Ovary (tissue), 9 donors: ENCODE results near the gene ATXN7. TPM values are rescaled to one million over a fixed set of nuclear protein-coding genes. Genes with fewer than 3 reads are reported as not detected.

Experiments used
- DNase-seq, 5 donors: peaks; one replicate each; pipeline ENCODE4 v3.0.0-alpha.2; 2019 to 2020
- H3K27ac ChIP-seq, 2 donors: fragments of 200-600 bp; one replicate each; pipeline versions ENCODE4 v1.5.1 to v1.8.0; 2019 to 2022
- H3K27me3 ChIP-seq: fragments of 200-600 bp; one replicate; pipeline ENCODE4 v1.8.0; 2022
- H3K36me3 ChIP-seq: fragments of 200-600 bp; sonication (generic); one replicate; pipeline ENCODE4 v1.5.1; 2019
- H3K4me1 ChIP-seq: one replicate; pipeline ENCODE4 v1.8.1; 2013; ENCODE audit warnings: mild to moderate bottlenecking, moderate library complexity; ENCODE audit not compliant: insufficient read depth
- H3K4me3 ChIP-seq: fragments of 200-600 bp; sonication (generic); one replicate; pipeline ENCODE4 v1.5.1; 2017
- H3K9me3 ChIP-seq, 2 donors: fragments of 200-600 bp in 1 of 2; sonication (generic) in 1 of 2; one replicate each; pipeline versions ENCODE4 v1.5.1 to v1.8.1; 2013 to 2019; ENCODE audit warnings: mild to moderate bottlenecking in 1 of 2, moderate library complexity in 1 of 2
- CTCF ChIP-seq, 3 donors: fragments of 450-650 bp in 2 of 3; fragments of 200-600 bp in 1 of 3; IDR thresholded peaks; one replicate each; pipeline versions ENCODE4 v1.5.1 to v1.8.0; 2016 to 2022; ENCODE audit warnings: antibody characterized with exemption in 3 of 3, mild to moderate bottlenecking in 1 of 3
- EP300 ChIP-seq: sonication (generic); formaldehyde crosslinking; IDR thresholded peaks from one replicate; pipeline ENCODE4 v1.6.1; 2017; ENCODE audit warnings: antibody characterized with exemption
- POLR2A ChIP-seq: fragments of 450-650 bp; IDR thresholded peaks from one replicate; pipeline ENCODE4 v1.6.1; 2017; ENCODE audit warnings: antibody characterized with exemption, mild to moderate bottlenecking, moderate library complexity
- WGBS, 3 donors: extraction: QIAGEN DNeasy Blood & Tissue Kit in 1 of 3; methylation state at CpG; one replicate each; pipeline versions ENCODE4 v1.1.5 to v1.1.7; 2013 to 2017; 5-methylcytosine and 5-hydroxymethylcytosine counted together
- intact Hi-C, 4 donors: fragments of 100-400 bp; cut with DNase I; formaldehyde crosslinking; loops; one replicate each; pipeline versions ENCODE4 v1.11.0 to v1.15.1; 2022 to 2023
- polyA plus RNA-seq, 2 donors: library from polyadenylated mRNA; stranded (reverse); fragments of 200-250 nt in 1 of 2; fragments of 350-450 nt in 1 of 2; fragmentation: Illumina TruSeq in 1 of 2; extraction: RNeasy Lipid Tissue Mini Kit (QIAGEN cat#74804) in 1 of 2; gene quantifications; one replicate each; pipeline ENCODE4 v1.2.3, GENCODE V29; 2013 to 2014
- total RNA-seq, 7 donors: library from RNA; depleted of rRNA in 2 of 7; stranded (reverse); fragments of >200 nt in 2 of 7; fragmentation: NEBNext Ultra II Directional in 3 of 7; extraction: Animal tissue kit (Norgen Biotek cat#: 25700) in 3 of 7; gene quantifications; one replicate each; pipeline versions ENCODE4 v1.1.0 to v1.2.4, GENCODE V29; 2016 to 2023
- donor health status: DM: no; HTN: no; CAD: no; lungs with moderate emphysema.
- donor health status: DM: no; HTN: no; CAD: no.
- donor health status: Bipolar disorder and iron deficiency.
- donor health status: DM: yes; HTN: yes; CAD: no.
- donor health status: DM: no; HTN: no; CAD: no.
- donor health status: DM: yes; HTN: yes; CAD: no.

The ATXN7 gene
- total and polyA plus RNA-seq, 9 donors = 4.3 to 47.0 (median 27.7) TPM

- H3K4me1 ChIP-seq = peaks cover 4% of the 10 kb centered on the region
- H3K27ac ChIP-seq = no peak overlapping the region
These were observed 69.8 kb downstream of the ATXN7 start for GRCh38 chr3:63933459-63933858.

GRCh38 chr3:63934041-63934866, 70.6 kb downstream of the ATXN7 start:
- H3K27ac ChIP-seq = no peak overlapping the region
- H3K36me3 ChIP-seq = no peaks in the 10 kb centered on the region
- H3K4me3 ChIP-seq = no peak overlapping the region
- peaks cover 4% of the 10 kb centered on the region for H3K4me1 ChIP-seq
- no peaks in the 10 kb centered on the region for H3K9me3 ChIP-seq
- no peak for DNase-seq
- no peaks in the 10 kb centered on the region for H3K27me3 ChIP-seq
- WGBS, 3 donors = 79 to 89% (median 80%) methylated on average over 6 of the region's 6 CpGs
- intact Hi-C loops = no loop called here
- TF ChIP-seq POLR2A = no peak
- no peak for TF ChIP-seq CTCF (IDR thresholded peaks at IDR 0.05)
- no peak for TF ChIP-seq EP300

More at GRCh38 chr3:63933459-63933858, 69.8 kb downstream of the ATXN7 start:
- TF ChIP-seq CTCF (IDR thresholded peaks at IDR 0.05) = no peak
- no peak for TF ChIP-seq EP300
- no peak for TF ChIP-seq POLR2A
- Histone ChIP-seq H3K27me3 (no peaks in the 10 kb centered on the region), H3K9me3 (no peaks in the 10 kb centered on the region), H3K4me3 (no peak overlapping the region), H3K36me3 (no peaks in the 10 kb centered on the region)
- intact Hi-C loops = no loop called here
- no peak for DNase-seq
- 93 to 100% (median 97%) methylated on average over 1 of the region's 1 CpG for WGBS, 3 donors

- H3K27ac ChIP-seq = no peak overlapping the region
These were observed 73.3 kb downstream of the ATXN7 start for GRCh38 chr3:63936925-63937324.

More at GRCh38 chr3:63936925-63937324, 73.3 kb downstream of the ATXN7 start:
- H3K36me3 ChIP-seq = no peaks in the 10 kb centered on the region
- WGBS, 3 donors = 13 to 24% (median 17%) methylated on average over 4 of the region's 4 CpGs
- intact Hi-C loops = no loop called here
- TF ChIP-seq EP300 = no peak
- no peak for TF ChIP-seq CTCF (IDR thresholded peaks at IDR 0.05)
- TF ChIP-seq POLR2A = no peak
- no peak overlapping the region for H3K4me3 ChIP-seq
- H3K4me1 ChIP-seq = peaks cover 4% of the 10 kb centered on the region
- no peaks in the 10 kb centered on the region for H3K9me3 ChIP-seq
- DNase-seq = no peak
- no peaks in the 10 kb centered on the region for H3K27me3 ChIP-seq
